ENCODE data around the gene MYCT1. TPM values are rescaled to one million over a fixed set of nuclear protein-coding genes. Genes with fewer than 3 reads are reported as not detected.

Gene MYCT1
- 0.46 and 0.59 TPM in 2 replicates for total RNA-seq

GRCh38 chr6:152697634-152698033 lies at the start of gene MYCT1:
Gene MYCT1, plus strand, starts transcription at chr6:152697897. Its CDS starts 6 bp downstream, at chr6:152697903.

GRCh38 chr6:152750694-152751093 lies 53.0 kb downstream of the MYCT1 start, which contains the start of gene VIP:
Gene VIP, plus strand, starts transcription at chr6:152750797. Its CDS starts 1,381 bp downstream, at chr6:152752178.

Other genes starting within 250 kb of the MYCT1 start
- gene SYNE1, start 60.5 kb upstream of the MYCT1 start, total RNA-seq, result 153 and 190 TPM in 2 replicates
- gene VIP, start 52.9 kb downstream of the MYCT1 start, total RNA-seq, result not detected in 2 replicates

All from smooth muscle cell of the umbilical artery (primary cell).